Dermis blood vessel endothelial cell (primary cell): Measurements from ENCODE around the gene LRRC30. TPM values are rescaled to one million over a fixed set of nuclear protein-coding genes. Genes with fewer than 3 reads are reported as not detected.
A peak's percentile ranks its signal among the peaks of the same experiment; 100 is the strongest.

Experiments
- DNase-seq: peaks from one replicate; pipeline ENCODE4 v3.0.0; 2010
- total RNA-seq: library from RNA; depleted of rRNA; stranded (reverse); fragments of >200 nt; gene quantifications from 2 replicates; pipeline ENCODE4 v1.2.3, GENCODE V29; 2014

LRRC30 gene
- total RNA-seq, 1 donor from 2014 or later: not detected

GRCh38 chr18:7237673-7238272, 6.9 kb downstream of the LRRC30 start:
- DNase-seq: no peak

GRCh38 chr18:7242926-7243325, 12.0 kb downstream of the LRRC30 start:
- no peak for DNase-seq

- DNase-seq: no peak
Observed at GRCh38 chr18:7248877-7249276, 18.0 kb downstream of the LRRC30 start.

- DNase-seq: no peak
Observed at GRCh38 chr18:7254163-7254562, 23.3 kb downstream of the LRRC30 start.

- no peak for DNase-seq
Observed at GRCh38 chr18:7255054-7255453, 24.2 kb downstream of the LRRC30 start.

- no peak for DNase-seq
Observed at GRCh38 chr18:7255643-7256042, 24.8 kb downstream of the LRRC30 start.

- no peak for DNase-seq
Observed at GRCh38 chr18:7256618-7257425, 25.9 kb downstream of the LRRC30 start.

- no peak for DNase-seq
Observed at GRCh38 chr18:7257426-7257740, 26.5 kb downstream of the LRRC30 start.

- peak; percentile 18 for DNase-seq
Observed at GRCh38 chr18:7259475-7259874, 28.6 kb downstream of the LRRC30 start.

- DNase-seq: no peak
Observed at GRCh38 chr18:7261199-7261598, 30.3 kb downstream of the LRRC30 start.

GRCh38 chr18:7267973-7268372, 37.1 kb downstream of the LRRC30 start:
- no peak for DNase-seq

- no peak for DNase-seq
Observed at GRCh38 chr18:7269942-7270341, 39.1 kb downstream of the LRRC30 start.

- peak; percentile 93 for DNase-seq
Observed at GRCh38 chr18:7272311-7273049, 41.6 kb downstream of the LRRC30 start.

- DNase-seq: peak; percentile 87
Observed at GRCh38 chr18:7273301-7273921, 42.5 kb downstream of the LRRC30 start.

GRCh38 chr18:7281579-7281978, 50.7 kb downstream of the LRRC30 start:
- no peak for DNase-seq

Other genes starting within 250 kb of the LRRC30 start
- gene LAMA1, start 113.3 kb upstream of the LRRC30 start, total RNA-seq: 0.05 and 1.2 TPM in 2 replicates